ENCODE data around the gene VASP.

Gene VASP

GRCh38 chr19:45488708-45489107 lies 18.6 kb upstream of the VASP start:
- no peak for TF ChIP-seq RAD21 (IDR thresholded peaks at IDR 0.05; ENCODE audit: low read depth)
- no peak for TF ChIP-seq FOXM1 (IDR thresholded peaks at IDR 0.05; ENCODE audit: borderline replicate concordance, low read depth)
- TF ChIP-seq EGR1 (IDR thresholded peaks at IDR 0.05): no peak
- TF ChIP-seq CEBPB (IDR thresholded peaks at IDR 0.05): no peak
- TF ChIP-seq, protein P1, sequence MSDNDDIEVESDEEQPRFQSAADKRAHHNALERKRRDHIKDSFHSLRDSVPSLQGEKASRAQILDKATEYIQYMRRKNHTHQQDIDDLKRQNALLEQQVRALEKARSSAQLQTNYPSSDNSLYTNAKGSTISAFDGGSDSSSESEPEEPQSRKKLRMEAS (IDR thresholded peaks at IDR 0.05): no peak
- TF ChIP-seq TEAD4 (IDR thresholded peaks at IDR 0.05): no peak
- TF ChIP-seq, protein P2, sequence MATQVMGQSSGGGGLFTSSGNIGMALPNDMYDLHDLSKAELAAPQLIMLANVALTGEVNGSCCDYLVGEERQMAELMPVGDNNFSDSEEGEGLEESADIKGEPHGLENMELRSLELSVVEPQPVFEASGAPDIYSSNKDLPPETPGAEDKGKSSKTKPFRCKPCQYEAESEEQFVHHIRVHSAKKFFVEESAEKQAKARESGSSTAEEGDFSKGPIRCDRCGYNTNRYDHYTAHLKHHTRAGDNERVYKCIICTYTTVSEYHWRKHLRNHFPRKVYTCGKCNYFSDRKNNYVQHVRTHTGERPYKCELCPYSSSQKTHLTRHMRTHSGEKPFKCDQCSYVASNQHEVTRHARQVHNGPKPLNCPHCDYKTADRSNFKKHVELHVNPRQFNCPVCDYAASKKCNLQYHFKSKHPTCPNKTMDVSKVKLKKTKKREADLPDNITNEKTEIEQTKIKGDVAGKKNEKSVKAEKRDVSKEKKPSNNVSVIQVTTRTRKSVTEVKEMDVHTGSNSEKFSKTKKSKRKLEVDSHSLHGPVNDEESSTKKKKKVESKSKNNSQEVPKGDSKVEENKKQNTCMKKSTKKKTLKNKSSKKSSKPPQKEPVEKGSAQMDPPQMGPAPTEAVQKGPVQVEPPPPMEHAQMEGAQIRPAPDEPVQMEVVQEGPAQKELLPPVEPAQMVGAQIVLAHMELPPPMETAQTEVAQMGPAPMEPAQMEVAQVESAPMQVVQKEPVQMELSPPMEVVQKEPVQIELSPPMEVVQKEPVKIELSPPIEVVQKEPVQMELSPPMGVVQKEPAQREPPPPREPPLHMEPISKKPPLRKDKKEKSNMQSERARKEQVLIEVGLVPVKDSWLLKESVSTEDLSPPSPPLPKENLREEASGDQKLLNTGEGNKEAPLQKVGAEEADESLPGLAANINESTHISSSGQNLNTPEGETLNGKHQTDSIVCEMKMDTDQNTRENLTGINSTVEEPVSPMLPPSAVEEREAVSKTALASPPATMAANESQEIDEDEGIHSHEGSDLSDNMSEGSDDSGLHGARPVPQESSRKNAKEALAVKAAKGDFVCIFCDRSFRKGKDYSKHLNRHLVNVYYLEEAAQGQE (IDR thresholded peaks at IDR 0.05; ENCODE audit: low read depth): no peak
- no peak for TF ChIP-seq ZBTB7A (IDR thresholded peaks at IDR 0.05; ENCODE audit: low read depth)
- no peak for TF ChIP-seq TAF1 (IDR thresholded peaks at IDR 0.05; ENCODE audit: low read depth)
- no peak for TF ChIP-seq TCF12 (IDR thresholded peaks at IDR 0.05; ENCODE audit: low read depth)
- TF ChIP-seq YY1 (IDR thresholded peaks at IDR 0.05; ENCODE audit: low read depth): no peak
- no peak for TF ChIP-seq NFIC (IDR thresholded peaks at IDR 0.05)
- TF ChIP-seq CREB1 (IDR thresholded peaks at IDR 0.05; ENCODE audit: low read depth): no peak
- no peak for TF ChIP-seq USF1 (IDR thresholded peaks at IDR 0.05)
- TF ChIP-seq EP300 (IDR thresholded peaks at IDR 0.05; ENCODE audit: borderline replicate concordance): no peak

DNA sequence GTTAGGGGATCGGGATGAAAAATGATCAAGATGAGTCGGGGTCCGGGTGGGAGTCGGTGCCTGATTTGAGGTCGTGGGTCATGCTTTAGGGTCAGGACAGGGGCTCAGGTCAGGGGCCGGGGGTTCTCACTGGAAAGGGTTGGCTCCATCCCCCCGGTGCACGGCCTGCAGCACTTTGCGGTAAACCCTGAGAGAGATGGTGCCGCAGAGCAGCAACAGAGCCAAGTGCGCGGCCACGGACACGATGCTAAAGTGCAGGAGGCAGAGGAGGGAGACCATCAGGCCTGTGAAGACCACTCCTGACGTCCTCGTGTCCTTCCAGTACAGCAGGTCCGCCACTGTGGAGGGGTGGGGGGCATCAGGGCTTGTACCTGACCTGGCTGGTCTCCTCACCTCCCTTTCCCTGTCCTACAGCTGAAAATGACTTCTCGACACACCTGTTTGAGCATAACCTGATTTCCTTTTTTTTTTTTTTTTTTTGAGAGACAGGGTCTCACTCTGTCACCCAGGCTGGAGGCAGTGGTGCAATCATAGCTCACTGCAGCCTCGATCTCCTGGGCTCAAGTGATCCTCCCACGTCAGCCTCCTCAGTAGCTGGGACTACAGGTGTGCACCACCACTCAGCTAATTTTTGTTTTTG lies 17.9 kb upstream of the VASP start:
- TF ChIP-seq, protein P1 (IDR thresholded peaks at IDR 0.05): no peak

DNA sequence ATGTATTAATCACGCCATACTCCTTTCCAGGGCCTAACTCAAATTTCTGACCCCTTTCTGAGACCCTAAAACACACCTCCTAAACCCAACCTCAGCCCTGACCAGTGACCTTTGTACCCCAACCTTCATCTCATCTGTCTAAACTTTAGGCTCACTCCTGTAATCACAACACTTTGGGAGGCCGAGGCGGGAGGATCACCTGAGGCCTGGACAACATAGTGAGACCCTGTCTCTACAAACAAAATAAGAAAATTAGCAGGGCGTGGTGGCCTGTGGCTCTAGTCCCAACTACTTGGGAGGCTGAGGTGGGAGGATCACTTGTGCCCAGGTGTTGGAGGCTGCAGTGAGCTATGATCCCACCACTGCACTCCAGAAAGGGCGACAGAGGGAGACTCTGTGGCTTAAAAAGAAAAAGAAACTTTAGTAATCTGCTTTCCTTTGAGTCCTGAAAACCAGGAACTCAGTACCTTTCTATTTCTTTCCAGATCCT lies 15.1 kb upstream of the VASP start:
- no peak for TF ChIP-seq YY1 (IDR thresholded peaks at IDR 0.05; ENCODE audit: low read depth)

- TF ChIP-seq NFIC (IDR thresholded peaks at IDR 0.05): no peak
- TF ChIP-seq EGR1 (IDR thresholded peaks at IDR 0.05): no peak
- peak; percentile 98 for TF ChIP-seq ZBTB7A (IDR thresholded peaks at IDR 0.05; ENCODE audit: low read depth)
Observed at GRCh38 chr19:45492627-45493470, 14.4 kb upstream of the VASP start.

DNA sequence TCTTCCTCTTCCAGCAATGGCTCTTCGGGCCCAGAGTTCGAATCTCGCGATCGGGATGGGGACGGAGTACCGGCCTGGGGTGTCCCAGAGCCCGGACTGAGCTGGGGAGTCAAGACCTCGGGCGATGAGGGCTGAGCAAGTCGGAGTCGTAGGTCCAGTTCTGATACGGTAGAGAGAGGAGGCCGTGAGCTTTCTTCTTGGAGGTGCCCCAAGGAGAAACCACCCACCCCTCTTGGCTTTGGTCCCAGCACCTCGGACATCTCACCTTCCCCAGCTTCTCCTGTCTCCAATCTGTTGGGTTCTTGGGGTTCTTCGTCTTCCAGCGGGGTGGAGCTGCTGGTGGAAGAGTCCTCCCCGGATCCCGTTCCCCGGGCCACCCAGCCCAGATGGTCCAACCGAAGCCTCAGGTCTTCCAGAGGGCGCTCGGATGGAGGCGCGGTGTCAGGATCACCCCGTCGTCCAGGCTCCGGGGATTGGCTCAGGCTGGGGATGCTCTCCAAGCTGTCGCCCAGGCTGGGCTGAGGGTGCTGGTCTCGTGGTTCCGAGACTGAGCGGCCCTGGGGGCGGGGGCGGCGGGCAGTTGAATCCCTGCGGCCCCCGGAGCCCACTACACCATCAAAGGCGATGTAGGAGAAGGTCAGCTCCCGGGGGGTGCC lies 12.9 kb upstream of the VASP start:
- TF ChIP-seq FOXM1 (IDR thresholded peaks at IDR 0.05; ENCODE audit: borderline replicate concordance, low read depth) (no peak), EGR1 (IDR thresholded peaks at IDR 0.05) (no peak), CEBPB (IDR thresholded peaks at IDR 0.05) (no peak), ZBTB7A (IDR thresholded peaks at IDR 0.05; ENCODE audit: low read depth) (no peak)
- TF ChIP-seq, protein P2 (IDR thresholded peaks at IDR 0.05; ENCODE audit: low read depth): no peak
- TF ChIP-seq, protein P1 (IDR thresholded peaks at IDR 0.05): no peak

GRCh38 chr19:45495178-45495577 lies 12.1 kb upstream of the VASP start:
- TF ChIP-seq NFIC (IDR thresholded peaks at IDR 0.05) (no peak), EGR1 (IDR thresholded peaks at IDR 0.05) (no peak)
